ENCODE data around the gene TNKS1BP1.
"Not testable (repeated sequence)": the region's sequence is repeated elsewhere in the genome, so short reads cannot be mapped to it uniquely, and the experiment has no call there.

Gene TNKS1BP1

DNA sequence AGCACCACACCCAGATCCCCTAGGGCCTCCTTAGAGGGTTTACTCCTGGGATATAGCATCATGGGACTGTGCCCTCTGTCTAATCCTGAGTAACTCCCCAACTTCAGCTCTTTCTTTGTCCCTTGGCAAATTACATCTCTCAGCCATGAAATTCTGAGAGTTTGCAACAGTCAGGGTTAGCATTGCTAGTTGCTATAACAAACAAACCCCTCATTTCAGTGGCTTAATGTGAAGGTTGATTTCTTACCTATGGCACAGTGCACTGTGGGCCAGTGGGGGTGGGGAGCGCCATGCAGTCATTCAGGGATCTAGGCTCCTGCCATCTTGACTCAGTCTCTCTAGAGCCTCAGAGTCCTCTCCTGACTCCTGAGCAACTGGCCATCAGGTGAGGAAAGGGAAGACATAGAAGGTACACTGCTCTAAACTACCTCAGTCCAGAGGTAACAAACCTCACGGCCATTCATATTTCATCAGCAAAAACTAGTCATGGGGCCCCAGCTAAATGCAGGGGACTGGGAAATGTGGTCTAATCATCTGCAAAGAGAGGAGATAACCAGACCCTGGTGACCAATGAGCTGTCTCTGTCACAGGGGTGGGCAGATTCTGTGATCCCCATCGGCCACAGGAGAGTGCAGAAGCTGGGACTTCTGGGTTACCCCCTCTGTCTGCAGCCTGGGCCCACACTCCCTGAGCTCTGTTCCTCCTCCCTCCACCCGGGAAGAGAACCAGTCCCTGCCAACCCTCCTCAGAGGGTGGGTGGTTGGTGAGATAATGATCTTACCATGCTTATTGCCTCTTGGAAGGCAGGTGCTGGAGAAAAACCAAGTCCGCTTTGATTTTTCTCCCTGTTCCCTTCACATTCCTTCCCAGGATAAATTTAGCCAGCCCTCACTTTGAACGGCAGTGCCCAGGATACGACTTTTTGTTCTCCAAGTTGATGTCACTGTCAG is 38.7 kb upstream of the TNKS1BP1 start:
- TF ChIP-seq CTCF (conservative IDR thresholded peaks at IDR 0.05): no peak
- no peak overlapping the region for H3K27ac ChIP-seq

DNA sequence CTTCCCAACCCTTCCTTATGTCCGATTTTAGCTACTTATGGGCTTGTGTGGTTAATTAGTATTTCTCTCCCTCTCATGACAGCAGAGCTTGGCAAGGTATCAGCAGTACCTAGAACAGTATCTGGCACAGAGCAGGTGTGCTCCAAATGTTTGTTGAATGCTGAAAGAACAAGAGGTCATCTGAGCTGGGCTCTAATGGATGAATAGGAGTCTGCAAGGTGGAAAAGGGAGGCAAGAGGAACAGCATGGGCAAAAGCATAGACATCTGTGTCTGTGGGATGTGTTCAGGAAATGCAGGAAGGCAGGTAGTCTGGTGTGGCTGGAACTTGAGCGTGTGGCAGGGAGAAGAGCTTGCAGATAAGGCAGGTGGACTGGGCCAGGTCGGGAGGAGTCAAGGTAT is 37.2 kb upstream of the TNKS1BP1 start:
- no peak for TF ChIP-seq CTCF (conservative IDR thresholded peaks at IDR 0.05)
- no peak overlapping the region for H3K27ac ChIP-seq

GRCh38 chr11:57361420-57361819 is 36.7 kb upstream of the TNKS1BP1 start:
- not testable (repeated sequence) for H3K27ac ChIP-seq

DNA sequence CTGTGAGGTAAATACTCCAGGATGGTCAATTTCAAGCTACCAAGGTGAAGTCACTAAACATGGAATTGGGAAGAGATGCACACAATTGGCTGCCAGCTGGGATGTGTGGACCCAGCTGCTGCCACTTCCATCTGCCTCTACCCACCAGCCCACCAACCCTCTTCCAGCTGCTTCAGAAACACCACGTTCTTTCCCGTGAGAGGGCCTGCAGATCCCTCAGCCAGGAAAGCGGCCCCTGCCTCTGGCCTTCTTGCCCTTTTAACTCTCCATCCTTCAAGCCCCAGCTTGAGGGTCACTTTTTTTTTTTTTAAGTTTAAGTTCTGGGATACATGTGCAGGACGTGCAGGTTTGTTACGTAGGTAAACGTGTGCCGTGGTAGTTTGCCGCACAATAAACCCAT is 36.2 kb upstream of the TNKS1BP1 start:
- no peak for TF ChIP-seq CTCF (conservative IDR thresholded peaks at IDR 0.05)
- no peak overlapping the region for H3K27ac ChIP-seq

- no peak overlapping the region for H3K27ac ChIP-seq
- TF ChIP-seq CTCF (conservative IDR thresholded peaks at IDR 0.05): no peak
These were observed 35.3 kb upstream of the TNKS1BP1 start for GRCh38 chr11:57359896-57360690.

GRCh38 chr11:57359396-57359795 is 34.6 kb upstream of the TNKS1BP1 start:
- no peak for TF ChIP-seq CTCF (conservative IDR thresholded peaks at IDR 0.05)

GRCh38 chr11:57358991-57359390 is 34.2 kb upstream of the TNKS1BP1 start:
- no peak overlapping the region for H3K27ac ChIP-seq
- no peak for TF ChIP-seq CTCF (conservative IDR thresholded peaks at IDR 0.05)

More at GRCh38 chr11:57359396-57359795, 34.6 kb upstream of the TNKS1BP1 start:
- no peak overlapping the region for H3K27ac ChIP-seq

All from VCaP (cell line).